A673 (cell line): ENCODE results near the gene SPARCL1. TPM values are rescaled to one million over a fixed set of nuclear protein-coding genes. Genes with fewer than 3 reads are reported as not detected.

Experiments used
- BruUV-seq: library from RNA; stranded (reverse); fragments of 400-500 nt; replicated peaks from 2 replicates; lab custom pipeline; 2021; lab: Mats Ljungman, UMichigan
- CTCF ChIA-PET: fragments of 300-600 bp; sonication (Branson Sonifier 250); formaldehyde crosslinking; loops from one replicate; lab custom pipeline; 2022; ENCODE audit warnings: antibody characterized with exemption; lab: Charles Lee
- POLR2A ChIA-PET: fragments of 300-600 bp; sonication (Branson Sonifier 250); formaldehyde crosslinking; loops from one replicate; lab custom pipeline; 2022; ENCODE audit warnings: antibody characterized with exemption; ENCODE audit not compliant: low non-redundant PET; lab: Charles Lee
- DNase-seq: peaks from one replicate; pipeline ENCODE4 v3.0.0-alpha.2; 2015; ENCODE audit warnings: low spot score
- H3K27ac ChIP-seq: fragments of 200-600 bp; sonication (generic); 2 replicates; pipeline ENCODE4 v1.5.1; 2016; ENCODE audit warnings: mixed run types, low read depth, mild to moderate bottlenecking, mixed read lengths, antibody characterized with exemption, low read length; ENCODE audit not compliant: poor library complexity, severe bottlenecking
- H3K27me3 ChIP-seq: fragments of 200-600 bp; sonication (generic); replicated peaks from 2 replicates; pipeline ENCODE4 v1.6.1; 2017; ENCODE audit warnings: mixed run types, low read depth, mild to moderate bottlenecking, mixed read lengths, antibody characterized with exemption, low read length; ENCODE audit not compliant: insufficient read depth, poor library complexity
- H3K36me3 ChIP-seq: fragments of 200-600 bp; sonication (generic); 2 replicates; pipeline ENCODE4 v1.6.1; 2016; ENCODE audit warnings: mixed run types, mild to moderate bottlenecking, mixed read lengths, antibody characterized with exemption, low read length; ENCODE audit not compliant: insufficient read depth, poor library complexity, severe bottlenecking
- H3K4me1 ChIP-seq: fragments of 200-600 bp; sonication (generic); 2 replicates; pipeline ENCODE4 v1.6.1; 2017; ENCODE audit warnings: mixed run types, mild to moderate bottlenecking, mixed read lengths, antibody characterized with exemption, low read length; ENCODE audit not compliant: insufficient read depth, poor library complexity, severe bottlenecking
- H3K4me3 ChIP-seq: fragments of 200-600 bp; sonication (generic); 2 replicates; pipeline ENCODE4 v1.5.1; 2016; ENCODE audit warnings: low read depth, mixed run types, mild to moderate bottlenecking, mixed read lengths, low read length; ENCODE audit not compliant: poor library complexity, severe bottlenecking
- H3K9me3 ChIP-seq: fragments of 200-600 bp; sonication (generic); 2 replicates; pipeline ENCODE4 v1.6.1; 2016; ENCODE audit warnings: mixed run types, low read depth, mild to moderate bottlenecking, mixed read lengths, antibody characterized with exemption, low read length; ENCODE audit not compliant: poor library complexity, severe bottlenecking
- EZH2 ChIP-seq: fragments of 200-600 bp; sonication (generic); IDR thresholded peaks from 2 replicates; pipeline ENCODE4 v1.6.1; 2017; ENCODE audit warnings: borderline replicate concordance, low read depth, mild to moderate bottlenecking, mixed read lengths, antibody characterized with exemption, low read length; ENCODE audit not compliant: poor library complexity, severe bottlenecking
- intact Hi-C: fragments of 100-400 bp; cut with micrococcal nuclease; formaldehyde crosslinking; loops from one replicate; pipeline ENCODE4 v1.10.0; 2022; ENCODE audit not compliant: unreplicated experiment
- total RNA-seq: library from RNA; stranded (reverse); gene quantifications from 2 replicates; pipeline ENCODE4 v1.2.3, GENCODE V29; 2021
- TF ChIP-seq, protein P1 (sequence below): fragments of 300-800, 200-600 bp; sonication (generic); conservative IDR thresholded peaks from 2 replicates; pipeline ENCODE4 v1.5.1; 2017; ENCODE audit warnings: low read depth, mild to moderate bottlenecking, antibody characterized with exemption, low read length, moderate library complexity, mixed read lengths

SPARCL1 gene
- total RNA-seq, 1 experiment from 2014 or later: 1.1 TPM

DNA sequence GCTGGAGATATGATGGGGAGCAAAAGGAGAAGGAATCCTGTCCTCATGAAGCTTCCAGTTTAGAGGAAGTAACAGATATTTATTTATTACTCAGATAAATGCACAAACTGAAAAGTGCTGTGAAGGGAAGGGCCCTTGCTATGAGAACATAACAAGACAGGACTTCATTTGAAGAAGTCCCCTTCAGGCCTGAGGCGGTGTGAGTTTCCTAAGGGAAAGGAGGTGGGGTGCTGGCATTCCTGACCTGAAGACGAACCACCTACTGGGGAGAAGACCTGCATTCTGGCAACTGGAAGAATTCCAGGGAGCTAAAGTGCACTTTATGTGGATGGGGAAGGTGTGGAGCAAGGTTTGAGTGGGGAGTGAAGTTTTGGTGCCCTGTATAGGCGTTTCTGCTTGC lies 15.9 kb upstream of the SPARCL1 start:
- Histone ChIP-seq H3K36me3 (no peaks in the 10 kb centered on the region), H3K4me3 (no peak overlapping the region), H3K27ac (no peak overlapping the region), H3K9me3 (no peaks in the 10 kb centered on the region), H3K27me3 (no peaks in the 10 kb centered on the region), H3K4me1 (no peaks in the 10 kb centered on the region)
- ChIA-PET POLR2A (no interaction called here), CTCF (no interaction called here)
- BruUV-seq: no TSS peak
- no peak for TF ChIP-seq EZH2
- TF ChIP-seq, protein P1, sequence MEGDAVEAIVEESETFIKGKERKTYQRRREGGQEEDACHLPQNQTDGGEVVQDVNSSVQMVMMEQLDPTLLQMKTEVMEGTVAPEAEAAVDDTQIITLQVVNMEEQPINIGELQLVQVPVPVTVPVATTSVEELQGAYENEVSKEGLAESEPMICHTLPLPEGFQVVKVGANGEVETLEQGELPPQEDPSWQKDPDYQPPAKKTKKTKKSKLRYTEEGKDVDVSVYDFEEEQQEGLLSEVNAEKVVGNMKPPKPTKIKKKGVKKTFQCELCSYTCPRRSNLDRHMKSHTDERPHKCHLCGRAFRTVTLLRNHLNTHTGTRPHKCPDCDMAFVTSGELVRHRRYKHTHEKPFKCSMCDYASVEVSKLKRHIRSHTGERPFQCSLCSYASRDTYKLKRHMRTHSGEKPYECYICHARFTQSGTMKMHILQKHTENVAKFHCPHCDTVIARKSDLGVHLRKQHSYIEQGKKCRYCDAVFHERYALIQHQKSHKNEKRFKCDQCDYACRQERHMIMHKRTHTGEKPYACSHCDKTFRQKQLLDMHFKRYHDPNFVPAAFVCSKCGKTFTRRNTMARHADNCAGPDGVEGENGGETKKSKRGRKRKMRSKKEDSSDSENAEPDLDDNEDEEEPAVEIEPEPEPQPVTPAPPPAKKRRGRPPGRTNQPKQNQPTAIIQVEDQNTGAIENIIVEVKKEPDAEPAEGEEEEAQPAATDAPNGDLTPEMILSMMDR: no peak
- no peak for DNase-seq
- intact Hi-C loops: loop anchor here (10.0 kb wide), 1 partner anchor 130 kb away; no protein-coding TSS in a partner anchor

DNA sequence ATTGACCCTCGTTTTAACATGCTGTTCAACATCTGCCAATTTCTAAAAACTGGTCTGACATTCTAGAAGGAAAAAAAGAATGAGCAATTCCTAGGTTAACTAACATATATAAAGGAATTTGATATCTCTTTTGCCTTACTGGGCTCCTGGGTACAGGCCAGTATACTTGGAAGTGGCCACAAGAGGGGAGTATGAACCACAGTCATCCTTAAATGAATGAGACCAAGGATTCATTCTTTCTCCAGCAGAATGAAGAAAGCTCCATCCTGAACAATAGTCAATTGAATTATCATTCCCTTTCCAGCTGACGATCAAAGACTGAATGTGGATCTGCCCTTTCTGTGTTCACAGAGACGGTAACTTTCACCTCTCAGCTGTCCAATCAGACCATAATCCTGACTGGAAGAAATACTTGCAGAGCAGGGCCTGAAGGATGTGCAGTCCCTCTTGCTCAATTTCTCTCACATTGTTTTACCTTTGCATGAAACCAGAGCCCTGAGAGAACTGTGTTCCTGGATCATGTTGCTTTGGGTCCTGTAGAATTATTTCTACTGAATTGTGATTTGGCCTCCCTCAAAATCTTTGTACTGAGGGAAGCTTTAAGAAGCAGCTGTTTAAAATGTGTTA lies 14.8 kb upstream of the SPARCL1 start:
- no peaks in the 10 kb centered on the region for H3K27me3 ChIP-seq
- DNase-seq: peak; percentile 33
- intact Hi-C loops: loop anchor here (2.0 to 10.0 kb wide), 2 partner anchors 131 to 295 kb away; no protein-coding TSS in a partner anchor
- BruUV-seq: no TSS peak
- CTCF ChIA-PET: interaction anchor here (1.4 kb wide), 1 partner anchor 294 kb away, joined by 10 read pairs; no protein-coding TSS in a partner anchor
- POLR2A ChIA-PET: no interaction called here
- no peaks in the 10 kb centered on the region for H3K36me3 ChIP-seq
- H3K4me1 ChIP-seq: no peaks in the 10 kb centered on the region
- H3K27ac ChIP-seq: no peak overlapping the region
- TF ChIP-seq, protein P1: peak; percentile 57
- no peak for TF ChIP-seq EZH2
- no peak overlapping the region for H3K4me3 ChIP-seq
- H3K9me3 ChIP-seq: no peaks in the 10 kb centered on the region

GRCh38 chr4:87542734-87543312 lies 13.6 kb upstream of the SPARCL1 start:
- Histone ChIP-seq H3K36me3 (no peaks in the 10 kb centered on the region), H3K9me3 (no peaks in the 10 kb centered on the region), H3K4me3 (no peak overlapping the region), H3K27ac (no peak overlapping the region), H3K27me3 (no peaks in the 10 kb centered on the region), H3K4me1 (no peaks in the 10 kb centered on the region)
- ChIA-PET CTCF (no interaction called here), POLR2A (no interaction called here)
- TF ChIP-seq, protein P1: no peak
- no peak for TF ChIP-seq EZH2
- BruUV-seq: no TSS peak
- DNase-seq: no peak
- intact Hi-C loops: loop anchor here (2.0 to 10.0 kb wide), 2 partner anchors 132 to 296 kb away; no protein-coding TSS in a partner anchor
